Daoy (cell line): ENCODE measurements around the gene SOCS4. TPM values are rescaled to one million over a fixed set of nuclear protein-coding genes. Genes with fewer than 3 reads are reported as not detected.

Experiments used
- DNase-seq: peaks from one replicate; pipeline ENCODE4 v3.0.0-alpha.2; 2015; ENCODE audit warnings: low read depth
- total RNA-seq: library from RNA; depleted of rRNA; stranded (reverse); fragments of >200 nt; shearing (Covaris generic); gene quantifications from 2 replicates; pipeline ENCODE4 v1.2.3, GENCODE V29; 2014; rRNA removed

The SOCS4 gene
- total RNA-seq, 1 experiment from 2014 or later = 18.9 TPM

GRCh38 chr14:55085060-55085660, 58.1 kb downstream of the SOCS4 start:
- DNase-seq = no peak

DNA sequence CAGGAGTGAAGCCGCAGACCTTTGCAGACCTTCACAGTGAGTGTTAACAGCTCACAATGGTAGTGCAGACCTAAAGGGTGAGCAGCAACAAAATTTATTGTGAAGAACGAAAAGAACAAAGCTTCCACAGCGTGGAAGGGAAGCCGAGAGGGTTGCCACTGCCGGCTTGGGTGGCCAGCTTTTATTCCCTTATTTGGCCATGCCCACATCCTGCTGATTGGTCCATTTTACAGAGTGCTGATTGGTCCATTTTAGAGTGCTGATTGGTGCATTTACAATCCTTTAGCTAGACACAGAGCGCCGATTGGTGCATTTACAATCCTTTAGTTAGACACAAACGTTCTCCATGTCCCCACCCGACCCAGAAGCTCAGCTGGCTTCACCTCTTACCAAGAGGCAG, 59.9 kb downstream of the SOCS4 start:
- DNase-seq = no peak

DNA sequence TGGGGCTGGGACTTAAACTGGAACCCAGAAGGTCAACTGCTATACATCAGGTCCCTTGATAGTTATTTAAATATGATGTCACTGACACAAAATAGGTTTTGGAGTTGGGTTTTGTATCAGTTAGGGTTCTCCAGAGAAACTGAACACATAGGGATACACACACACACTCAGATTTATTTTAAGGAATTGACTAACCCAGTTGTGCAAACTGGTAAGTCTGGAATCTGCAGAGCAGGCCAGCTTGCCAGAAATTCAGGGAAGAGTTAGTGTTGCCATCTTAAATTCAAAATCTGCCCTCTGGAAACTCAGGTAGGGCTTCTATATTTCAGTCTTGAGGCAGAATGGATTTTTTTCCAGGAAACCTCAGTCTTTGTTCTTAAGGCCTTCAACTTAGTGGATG, 61.3 kb downstream of the SOCS4 start:
- no peak for DNase-seq

- no peak for DNase-seq
Measured at GRCh38 chr14:55092341-55092740, 65.3 kb downstream of the SOCS4 start.

- peak; percentile 43 for DNase-seq
Measured at GRCh38 chr14:55094292-55095157, 67.5 kb downstream of the SOCS4 start.

DNA sequence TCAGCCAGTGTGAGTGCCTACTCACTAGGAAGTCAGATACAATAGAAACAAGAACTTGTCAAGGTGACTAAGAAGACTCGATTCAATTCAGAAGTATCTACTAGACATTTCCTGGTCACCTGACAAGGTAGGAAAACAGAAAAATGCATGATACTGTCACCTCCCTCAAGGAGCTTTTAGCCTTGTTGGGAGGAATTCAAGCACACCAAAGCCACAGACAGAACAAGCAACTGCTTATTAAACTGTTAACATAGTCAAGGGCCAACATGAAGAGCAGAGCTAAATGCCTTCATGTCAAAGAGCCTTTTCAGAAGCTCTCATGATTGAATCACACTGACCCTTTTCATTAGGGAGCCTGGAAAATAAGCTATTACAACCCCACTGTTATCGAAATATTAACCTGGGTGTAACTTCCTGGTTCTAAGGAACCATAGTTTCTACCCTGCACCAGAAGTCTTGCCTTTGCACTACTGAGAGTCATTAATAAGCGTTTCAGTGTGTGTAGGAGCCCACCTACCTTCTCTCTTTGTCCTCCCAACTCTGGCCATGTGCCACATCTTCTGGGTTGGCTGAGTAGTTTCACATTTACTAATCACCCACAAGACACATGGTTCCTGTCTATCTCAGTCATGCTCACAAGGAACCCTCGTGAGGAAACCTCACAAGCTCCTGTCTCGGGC, 71.0 kb downstream of the SOCS4 start:
- DNase-seq = no peak

- DNase-seq = no peak
Measured at GRCh38 chr14:55098561-55098898, 71.5 kb downstream of the SOCS4 start.

Other genes starting within 250 kb of the SOCS4 start
- gene GCH1, start 124.4 kb upstream of the SOCS4 start, total RNA-seq = 18.2 and 19.4 TPM in 2 replicates
- gene WDHD1, start 137 bp upstream of the SOCS4 start, total RNA-seq = 31.0 and 32.5 TPM in 2 replicates
- gene MAPK1IP1L, start 24.4 kb downstream of the SOCS4 start, total RNA-seq = 69.4 and 108 TPM in 2 replicates
- gene LGALS3, start 102.0 kb downstream of the SOCS4 start, total RNA-seq = 86.6 and 88.5 TPM in 2 replicates
- gene DLGAP5, start 164.3 kb downstream of the SOCS4 start, total RNA-seq = 155 and 171 TPM in 2 replicates
- gene FBXO34, start 244.2 kb downstream of the SOCS4 start, total RNA-seq = 16.9 and 24.1 TPM in 2 replicates